HepG2 (cell line): ENCODE results near the gene POLD3. TPM values are rescaled to one million over a fixed set of nuclear protein-coding genes. Genes with fewer than 3 reads are reported as not detected.

Experiments
- ATAC-seq: fragments of 200-7000 bp; cut with Tn5 transposase; 3 replicates; pipeline ENCODE4 v1.9.1; 2020; ENCODE audit warnings: mild to moderate bottlenecking, moderate library complexity
- BruUV-seq: library from RNA; stranded (reverse); fragments of 400-500 nt; replicated peaks from 2 replicates; lab custom pipeline; 2021; lab: Mats Ljungman, UMichigan
- CTCF ChIA-PET: fragments of 300-600 bp; formaldehyde crosslinking; extraction: SDS; loops from one replicate; lab custom pipeline; 2021; ENCODE audit warnings: low total read pairs, inconsistent platforms, low intra/inter-chr PET ratio; lab: Yijun Ruan, JAX
- POLR2A ChIA-PET: fragments of 350-600 bp; sonication (Branson Sonifier 250); formaldehyde crosslinking; loops from one replicate; lab custom pipeline; 2020; ENCODE audit warnings: antibody characterized with exemption, inconsistent platforms; lab: Yijun Ruan, JAX
- DNase-seq: peaks from one replicate; pipeline ENCODE4 v3.0.0-alpha.2; 2015; ENCODE audit warnings: low spot score
- FAIRE-seq: peaks from 3 replicates; lab custom pipeline; 2011; peaks lifted over from hg19 to GRCh38; lab: Jason Lieb, UNC
- H2AFZ ChIP-seq: one replicate; pipeline ENCODE4 v1.6.1; 2011; ENCODE audit warnings: low read length, inconsistent platforms
- H3K27ac ChIP-seq: fragments of 300-600 bp; 3 replicates; pipeline ENCODE4 v1.8.0; 2011; ENCODE audit warnings: mixed run types, mild to moderate bottlenecking, mixed read lengths, low read length, inconsistent platforms; ENCODE audit not compliant: insufficient read depth; ENCODE audit errors: extremely low read length
- H3K27me3 ChIP-seq, 2 experiments: fragments of 200-600 bp in 1 of 2; 2 replicates in 1 of 2; 3 replicates in 1 of 2; pipeline versions ENCODE4 v1.6.0 to v1.8.0; 2011; ENCODE audit warnings: low read length in 2 of 2, mild to moderate bottlenecking in 2 of 2, moderate library complexity in 2 of 2, inconsistent platforms in 1 of 2; ENCODE audit not compliant: insufficient read depth in 2 of 2, control insufficient read depth in 1 of 2
- H3K36me3 ChIP-seq, 2 experiments: fragments of 200-600 bp in 1 of 2; replicated peaks in 1 of 2; 2 replicates in 1 of 2; 3 replicates in 1 of 2; pipeline versions ENCODE4 v1.5.1 to v1.8.0; 2011; ENCODE audit warnings: low read length in 2 of 2, inconsistent platforms in 1 of 2; ENCODE audit not compliant: insufficient read depth in 2 of 2, control insufficient read depth in 1 of 2
- H3K4me1 ChIP-seq: 2 replicates; pipeline ENCODE4 v1.5.1; 2012; ENCODE audit warnings: low read length, inconsistent platforms; ENCODE audit not compliant: insufficient read depth
- H3K4me2 ChIP-seq: 2 replicates; pipeline ENCODE4 v1.6.0; 2011; ENCODE audit warnings: low read depth, low read length, inconsistent platforms
- H3K4me3 ChIP-seq, 3 experiments: fragments of 200-600 bp in 1 of 3; sonication (generic), shearing (Covaris generic) in 1 of 3; replicated peaks in 1 of 3; 2 replicates each; pipeline ENCODE4 v1.5.1; 2011 to 2016; ENCODE audit warnings: low read length in 3 of 3, inconsistent platforms in 2 of 3, low read depth in 2 of 3, mild to moderate bottlenecking in 2 of 3, control low read depth in 1 of 3, mixed read lengths in 1 of 3; ENCODE audit not compliant: insufficient read depth in 1 of 3
- H3K79me2 ChIP-seq: one replicate; pipeline ENCODE4 v1.6.1; 2011; ENCODE audit warnings: low read length, inconsistent platforms; ENCODE audit not compliant: insufficient read depth
- H3K9ac ChIP-seq: 2 replicates; pipeline ENCODE4 v1.6.0; 2011; ENCODE audit warnings: mild to moderate bottlenecking, low read depth, low read length, inconsistent platforms; ENCODE audit not compliant: insufficient read depth
- H3K9me3 ChIP-seq: 2 replicates; pipeline ENCODE4 v1.5.1; 2012; ENCODE audit warnings: mild to moderate bottlenecking, low read length
- H4K20me1 ChIP-seq: 2 replicates; pipeline ENCODE4 v1.6.0; 2011; ENCODE audit warnings: inconsistent platforms, mild to moderate bottlenecking, low read length, moderate library complexity; ENCODE audit not compliant: insufficient read depth
- GATAD2A ChIP-seq: IDR thresholded peaks from 2 replicates; pipeline ENCODE4 v1.6.1; 2016
- GPN1 ChIP-seq: sonication (generic); formaldehyde crosslinking; IDR thresholded peaks from 2 replicates; pipeline ENCODE4 v1.5.1; 2020; ENCODE audit warnings: missing genetic modification reagents, borderline replicate concordance
- IRX3 ChIP-seq: sonication (generic); formaldehyde crosslinking; IDR thresholded peaks from 2 replicates; pipeline ENCODE4 v1.8.1; 2023; ENCODE audit warnings: mild to moderate bottlenecking, low read depth, missing genetic modification reagents, borderline replicate concordance
- MAFK ChIP-seq, 2 experiments: IDR thresholded peaks in 1 of 2; conservative IDR thresholded peaks in 1 of 2; 2 replicates each; pipeline ENCODE4 v1.6.1; 2011; ENCODE audit warnings: improper control_type of control experiment in 2 of 2, low read length in 2 of 2
- SP2 ChIP-seq: sonication (generic); formaldehyde crosslinking; IDR thresholded peaks from 2 replicates; pipeline ENCODE4 v1.5.1; 2020; ENCODE audit warnings: mild to moderate bottlenecking, missing genetic modification reagents
- TRIM24 ChIP-seq: sonication (generic); formaldehyde crosslinking; IDR thresholded peaks from 2 replicates; pipeline ENCODE4 v1.8.0; 2022; ENCODE audit warnings: mild to moderate bottlenecking, missing genetic modification reagents
- ZNF333 ChIP-seq: sonication (generic); formaldehyde crosslinking; IDR thresholded peaks from 2 replicates; pipeline ENCODE4 v1.4.0; 2020; ENCODE audit warnings: mild to moderate bottlenecking, missing genetic modification reagents, borderline replicate concordance
- ZNF768 ChIP-seq: sonication (generic); formaldehyde crosslinking; IDR thresholded peaks from 2 replicates; pipeline ENCODE4 v1.4.0; 2020; ENCODE audit warnings: missing genetic modification reagents
- WGBS: methylation state at CpG from one replicate; pipeline ENCODE4 v1.1.6; 2017; ENCODE audit warnings: low lambda C conversion rate; 5-methylcytosine and 5-hydroxymethylcytosine counted together
- in situ Hi-C: cut with HindIII; loops from 2 replicates; pipeline ENCODE4 v1.10.0; 2017; ENCODE audit warnings: low pct_unique_long_range_greater_than_20kb; ENCODE audit not compliant: extremely low pct_ligation_motif_present
- intact Hi-C: fragments of 100-400 bp; cut with micrococcal nuclease; formaldehyde crosslinking; loops from one replicate; pipeline ENCODE4 v1.10.0; 2022; ENCODE audit not compliant: unreplicated experiment
- polyA plus RNA-seq, 8 experiments: library from polyadenylated mRNA; depleted of rRNA in 3 of 8; stranded (reverse) in 7 of 8; unstranded in 1 of 8; fragments of >200 nt; fragmentation: Illumina TruSeq in 4 of 8; extraction: Trizol in 4 of 8; gene quantifications; 2 replicates each; pipeline versions ENCODE4 v1.2.1 to v1.2.3, GENCODE V29; 2011 to 2016; ENCODE audit warnings: low read depth in 4 of 8, missing spikeins in 1 of 8, mixed read lengths in 1 of 8; ENCODE audit not compliant: insufficient read depth in 1 of 8
- total RNA-seq, 5 experiments: library from RNA; depleted of rRNA; stranded (reverse); fragments of >200 nt; fragmentation: Illumina TruSeq; extraction: Trizol; gene quantifications; 2 replicates each; pipeline ENCODE4 v1.2.3, GENCODE V29; 2016; ENCODE audit warnings: low read depth in 1 of 5
- TF ChIP-seq, protein P1 (sequence below): sonication (generic); formaldehyde crosslinking; IDR thresholded peaks from 2 replicates; pipeline ENCODE4 v1.4.0; 2020; ENCODE audit warnings: missing genetic modification reagents, mild to moderate bottlenecking, borderline replicate concordance

Gene POLD3
- total and polyA plus RNA-seq, 2 of the 13 experiments (the other 11 are each of a cell fraction or from before 2014, with no cell fraction given) = 6.3 to 18.9 TPM

DNA sequence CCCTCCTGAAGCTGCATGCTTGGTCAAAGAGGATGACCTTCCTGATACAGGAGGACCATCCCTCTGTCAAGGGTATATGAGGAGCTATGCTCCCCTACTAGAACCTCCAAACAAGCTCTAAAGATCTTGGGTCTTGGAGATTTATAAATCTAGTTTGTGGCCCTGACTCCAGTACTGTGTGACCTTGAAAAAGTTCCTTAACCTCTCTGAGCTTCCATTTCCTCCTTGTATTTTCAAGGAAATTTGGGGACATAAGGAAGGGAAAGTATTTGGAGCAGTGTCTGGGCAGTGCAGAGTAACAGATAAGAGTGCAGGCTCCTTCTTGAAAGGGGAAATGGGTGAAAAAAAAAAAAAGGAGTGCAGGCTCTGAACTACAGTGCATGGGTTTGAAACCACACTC is 93.0 kb downstream of the POLD3 start:
- Histone ChIP-seq H3K4me1 (peaks cover 8% of the 10 kb centered on the region; the same call in 1 of the 2 replicates), H3K27ac (no peak overlapping the region), H3K9ac (no peak overlapping the region), H3K79me2 (no peaks in the 10 kb centered on the region), H4K20me1 (no peaks in the 10 kb centered on the region), H3K27me3 (peaks cover 0 to 4% of the 10 kb centered on the region in 2 experiments; a peak in 1 of 5 replicates), H2AFZ (no peak overlapping the region), H3K9me3 (no peaks in the 10 kb centered on the region), H3K4me2 (no peak overlapping the region), H3K36me3 (no peaks in the 10 kb centered on the region), H3K4me3 (no peak overlapping the region)
- BruUV-seq = no TSS peak
- DNase-seq (no peak), FAIRE-seq (no peak), ATAC-seq (no peak)
- in situ Hi-C loops (no loop called here), intact Hi-C loops (no loop called here)
- POLR2A ChIA-PET = no interaction called here
- TF ChIP-seq ZNF768 (peak; percentile 33; the same call in 1 of the 2 replicates), TRIM24 (CRISPR knock-in tag) (no peak)
- CTCF ChIA-PET = no interaction called here

DNA sequence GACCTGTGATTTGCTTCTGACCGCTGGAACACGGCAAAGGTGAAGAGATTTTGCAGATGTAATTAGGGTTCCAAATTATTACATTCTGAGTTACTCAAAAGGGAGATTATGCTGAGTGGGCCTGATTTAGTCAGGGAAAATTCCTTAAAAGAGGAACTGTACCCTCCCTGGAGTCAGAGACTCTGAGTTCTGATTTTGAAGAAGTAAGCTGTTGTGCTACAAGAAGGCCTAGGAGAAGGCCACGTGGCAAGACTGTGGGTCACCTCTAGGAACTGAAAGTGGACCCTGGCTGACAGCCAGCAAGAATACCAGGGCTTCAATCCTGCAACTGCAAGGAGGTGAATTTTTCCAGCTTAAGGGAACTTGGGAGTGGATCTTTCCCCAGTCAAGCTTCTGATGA is 93.5 kb downstream of the POLD3 start:
- H2AFZ ChIP-seq = no peak overlapping the region
- H3K36me3 ChIP-seq = no peaks in the 10 kb centered on the region
- no peak for DNase-seq
- H3K79me2 ChIP-seq = no peaks in the 10 kb centered on the region
- no peak overlapping the region for H3K4me3 ChIP-seq
- H3K9me3 ChIP-seq = no peaks in the 10 kb centered on the region
- CTCF ChIA-PET = no interaction called here
- FAIRE-seq = no peak
- H3K4me1 ChIP-seq = peaks cover 8% of the 10 kb centered on the region; the same call in 1 of the 2 replicates
- peaks cover 0 to 4% of the 10 kb centered on the region in 2 experiments; a peak in 1 of 5 replicates for H3K27me3 ChIP-seq
- in situ Hi-C loops = no loop called here
- no peak overlapping the region for H3K9ac ChIP-seq
- H4K20me1 ChIP-seq = no peaks in the 10 kb centered on the region
- POLR2A ChIA-PET = no interaction called here
- ATAC-seq = no peak
- H3K27ac ChIP-seq = no peak overlapping the region
- intact Hi-C loops = no loop called here
- H3K4me2 ChIP-seq = no peak overlapping the region
- no TSS peak for BruUV-seq
- WGBS = 48% methylated on average over 3 of the region's 3 CpGs
- TF ChIP-seq ZNF333 (CRISPR knock-in tag) = no peak
- TF ChIP-seq SP2 (CRISPR knock-in tag) = no peak
- no peak for TF ChIP-seq IRX3 (CRISPR knock-in tag)
- TF ChIP-seq GATAD2A = no peak
- no peak for TF ChIP-seq GPN1 (CRISPR knock-in tag)
- TF ChIP-seq, protein P1, sequence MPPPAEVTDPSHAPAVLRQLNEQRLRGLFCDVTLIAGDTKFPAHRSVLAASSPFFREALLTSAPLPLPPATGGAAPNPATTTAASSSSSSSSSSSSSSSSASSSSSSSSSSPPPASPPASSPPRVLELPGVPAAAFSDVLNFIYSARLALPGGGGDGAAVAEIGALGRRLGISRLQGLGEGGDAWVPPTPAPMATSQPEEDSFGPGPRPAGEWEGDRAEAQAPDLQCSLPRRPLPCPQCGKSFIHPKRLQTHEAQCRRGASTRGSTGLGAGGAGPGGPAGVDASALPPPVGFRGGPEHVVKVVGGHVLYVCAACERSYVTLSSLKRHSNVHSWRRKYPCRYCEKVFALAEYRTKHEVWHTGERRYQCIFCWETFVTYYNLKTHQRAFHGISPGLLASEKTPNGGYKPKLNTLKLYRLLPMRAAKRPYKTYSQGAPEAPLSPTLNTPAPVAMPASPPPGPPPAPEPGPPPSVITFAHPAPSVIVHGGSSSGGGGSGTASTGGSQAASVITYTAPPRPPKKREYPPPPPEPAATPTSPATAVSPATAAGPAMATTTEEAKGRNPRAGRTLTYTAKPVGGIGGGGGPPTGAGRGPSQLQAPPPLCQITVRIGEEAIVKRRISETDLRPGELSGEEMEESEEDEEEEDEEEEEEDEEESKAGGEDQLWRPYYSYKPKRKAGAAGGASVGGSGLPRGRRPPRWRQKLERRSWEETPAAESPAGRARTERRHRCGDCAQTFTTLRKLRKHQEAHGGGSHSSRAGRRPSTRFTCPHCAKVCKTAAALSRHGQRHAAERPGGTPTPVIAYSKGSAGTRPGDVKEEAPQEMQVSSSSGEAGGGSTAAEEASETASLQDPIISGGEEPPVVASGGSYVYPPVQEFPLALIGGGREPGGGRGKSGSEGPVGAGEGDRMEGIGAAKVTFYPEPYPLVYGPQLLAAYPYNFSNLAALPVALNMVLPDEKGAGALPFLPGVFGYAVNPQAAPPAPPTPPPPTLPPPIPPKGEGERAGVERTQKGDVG (CRISPR knock-in tag) = no peak
- TF ChIP-seq MAFK (conservative IDR thresholded peaks at IDR 0.05 in 1 of 2, IDR thresholded peaks at IDR 0.05 in 1 of 2; ENCODE audit: low read length in 2 of 2) = peak; percentile 54 to 65; a peak in 3 of 4 replicates
